ENCODE results near the gene SHC3. TPM values are rescaled to one million over a fixed set of nuclear protein-coding genes. Genes with fewer than 3 reads are reported as not detected.

SHC3 gene
- total RNA-seq, 4 donors from 2014 or later: 0.51 to 3.5 (median 2.5) TPM

DNA sequence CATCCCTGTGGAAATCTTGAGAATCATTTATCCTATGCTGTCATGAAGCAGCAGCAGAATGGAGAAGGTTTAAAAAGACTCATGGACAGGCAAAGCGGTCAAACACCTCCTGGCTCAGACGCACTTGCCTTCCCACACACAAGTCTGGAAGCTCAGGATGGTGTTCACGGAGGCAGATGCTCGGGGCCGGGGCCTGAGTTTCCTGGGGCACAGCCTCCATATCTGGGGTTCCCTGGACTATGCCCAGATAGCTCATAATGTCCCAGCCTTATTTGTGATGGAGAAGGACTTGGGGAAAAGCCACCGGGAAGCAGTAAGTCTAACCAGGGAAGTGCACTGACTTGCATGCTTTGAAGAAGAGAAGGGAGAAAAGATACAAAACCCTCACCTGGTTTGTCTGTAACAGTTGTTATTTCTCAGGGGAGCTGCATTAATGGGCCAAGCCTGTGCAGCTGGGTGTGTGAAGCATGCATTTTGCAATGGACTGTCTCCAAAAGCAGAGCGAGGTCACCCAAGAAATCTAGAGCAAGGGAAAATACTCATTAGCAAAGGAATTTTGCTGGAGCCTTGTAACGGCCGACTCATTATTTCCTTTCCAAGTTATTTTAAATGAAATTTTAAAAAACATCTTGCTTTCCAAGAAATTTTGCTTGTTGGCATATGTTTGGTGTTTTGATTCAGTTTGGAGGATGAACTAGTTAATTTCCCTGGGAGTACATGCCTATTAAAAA is 184.0 kb downstream of the SHC3 start:
- Histone ChIP-seq H3K27me3 (no peaks in the 10 kb centered on the region), H3K9me3 (no peaks in the 10 kb centered on the region), H3K36me3 (no peaks in the 10 kb centered on the region), H3K27ac (peak overlapping the region; percentile 16 to 79), H3K4me3 (no peak overlapping the region), H3K4me1 (peaks cover 0 to 13% of the 10 kb centered on the region in 2 donors)
- TF ChIP-seq, protein P1, sequence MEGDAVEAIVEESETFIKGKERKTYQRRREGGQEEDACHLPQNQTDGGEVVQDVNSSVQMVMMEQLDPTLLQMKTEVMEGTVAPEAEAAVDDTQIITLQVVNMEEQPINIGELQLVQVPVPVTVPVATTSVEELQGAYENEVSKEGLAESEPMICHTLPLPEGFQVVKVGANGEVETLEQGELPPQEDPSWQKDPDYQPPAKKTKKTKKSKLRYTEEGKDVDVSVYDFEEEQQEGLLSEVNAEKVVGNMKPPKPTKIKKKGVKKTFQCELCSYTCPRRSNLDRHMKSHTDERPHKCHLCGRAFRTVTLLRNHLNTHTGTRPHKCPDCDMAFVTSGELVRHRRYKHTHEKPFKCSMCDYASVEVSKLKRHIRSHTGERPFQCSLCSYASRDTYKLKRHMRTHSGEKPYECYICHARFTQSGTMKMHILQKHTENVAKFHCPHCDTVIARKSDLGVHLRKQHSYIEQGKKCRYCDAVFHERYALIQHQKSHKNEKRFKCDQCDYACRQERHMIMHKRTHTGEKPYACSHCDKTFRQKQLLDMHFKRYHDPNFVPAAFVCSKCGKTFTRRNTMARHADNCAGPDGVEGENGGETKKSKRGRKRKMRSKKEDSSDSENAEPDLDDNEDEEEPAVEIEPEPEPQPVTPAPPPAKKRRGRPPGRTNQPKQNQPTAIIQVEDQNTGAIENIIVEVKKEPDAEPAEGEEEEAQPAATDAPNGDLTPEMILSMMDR (IDR thresholded peaks at IDR 0.05): no peak
- TF ChIP-seq POLR2A (IDR thresholded peaks at IDR 0.05): no peak
- intact Hi-C loops (cut with DNase I; ENCODE audit: low total_unique reads): loop anchor here (5.0 kb wide), 1 partner anchor 247 kb away; no protein-coding TSS in a partner anchor
- DNase-seq: no peak

DNA sequence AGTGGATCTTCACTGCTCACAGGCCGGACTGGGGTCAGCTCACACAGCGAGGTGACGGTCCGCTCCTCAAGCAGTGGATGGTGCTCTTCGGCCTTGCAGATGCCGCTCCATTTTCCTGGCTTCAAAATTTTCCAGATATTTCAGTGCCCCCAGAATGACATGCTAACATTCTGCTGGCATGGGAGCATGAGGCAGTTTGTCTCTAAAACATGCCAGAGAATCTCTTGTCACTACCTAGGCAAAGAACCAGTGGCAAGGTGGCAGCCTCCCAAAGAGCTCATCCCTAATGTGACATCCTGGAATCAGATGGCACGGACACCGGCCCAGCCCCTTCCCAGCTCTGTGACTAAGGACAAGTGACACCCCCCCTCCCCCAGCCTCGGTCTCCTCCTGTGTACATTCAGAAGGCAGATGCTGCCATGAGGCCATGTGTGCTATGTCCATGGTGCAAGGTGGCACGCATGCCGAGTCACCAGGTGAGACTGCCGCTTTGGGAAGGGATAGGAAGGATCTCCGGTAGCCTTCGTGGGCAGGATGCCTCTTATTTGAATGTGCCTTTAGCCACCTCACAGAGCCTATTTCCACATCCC is 184.7 kb downstream of the SHC3 start:
- Histone ChIP-seq H3K4me1 (peaks cover 0 to 7% of the 10 kb centered on the region in 2 donors), H3K36me3 (no peaks in the 10 kb centered on the region), H3K27ac (peak overlapping the region; percentile 16 to 79), H3K4me3 (no peak overlapping the region), H3K9me3 (no peaks in the 10 kb centered on the region), H3K27me3 (no peaks in the 10 kb centered on the region)
- TF ChIP-seq, protein P1 (IDR thresholded peaks at IDR 0.05): no peak
- intact Hi-C loops (cut with DNase I; ENCODE audit: low total_unique reads): no loop called here
- DNase-seq: peak in 1 of 2 donors; percentile 24

DNA sequence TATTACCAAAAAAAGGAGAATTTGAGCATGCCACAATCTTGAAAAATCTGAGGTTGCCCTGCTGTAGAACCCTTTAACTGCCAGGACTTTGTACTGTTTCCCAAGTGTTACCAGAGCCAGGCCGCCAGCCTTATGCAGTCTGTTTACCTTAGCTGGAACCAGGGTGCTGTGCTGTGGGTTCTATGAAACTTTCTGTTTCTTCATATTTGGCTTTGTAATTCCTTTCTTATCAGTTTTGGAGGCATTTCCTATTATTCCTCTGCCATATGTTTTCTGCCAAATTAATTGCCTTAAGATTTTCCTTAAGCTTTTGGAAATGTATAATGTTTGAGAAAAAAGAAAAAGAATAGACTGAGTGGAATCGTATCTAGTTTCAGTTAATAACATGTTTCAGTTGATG is 185.3 kb downstream of the SHC3 start:
- TF ChIP-seq, protein P1 (IDR thresholded peaks at IDR 0.05): no peak
- no peak for TF ChIP-seq POLR2A (IDR thresholded peaks at IDR 0.05)
- Histone ChIP-seq H3K36me3 (no peaks in the 10 kb centered on the region), H3K27me3 (no peaks in the 10 kb centered on the region), H3K4me1 (peaks cover 0 to 3% of the 10 kb centered on the region in 2 donors), H3K9me3 (no peaks in the 10 kb centered on the region), H3K27ac (peak overlapping the region in 1 of 2 donors; percentile 79), H3K4me3 (no peak overlapping the region)
- intact Hi-C loops (cut with DNase I; ENCODE audit: low total_unique reads): no loop called here
- peak in 1 of 2 donors; percentile 6 for DNase-seq

DNA sequence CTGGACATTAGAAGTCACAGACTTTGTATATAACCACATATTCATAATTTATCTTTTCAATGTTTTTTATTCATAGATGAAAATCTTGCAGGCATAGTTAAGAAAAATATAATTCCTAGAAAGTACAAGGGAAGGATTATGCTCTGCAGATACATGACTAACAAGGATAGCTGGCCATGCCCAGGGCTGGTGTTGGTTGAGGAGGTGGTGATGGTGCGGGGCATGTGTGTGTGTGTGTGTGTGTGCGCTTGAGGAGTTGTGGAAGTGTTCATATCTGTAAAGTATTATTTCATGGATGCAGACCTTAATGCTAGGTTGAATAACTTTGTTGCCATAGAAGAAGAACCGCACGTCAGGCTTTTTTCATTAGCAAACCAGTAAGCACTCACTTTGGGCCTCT is 186.1 kb downstream of the SHC3 start:
- peak in 1 of 2 donors; percentile 13 for DNase-seq
- no peaks in the 10 kb centered on the region for H3K27me3 ChIP-seq
- peak overlapping the region; percentile 10 to 46 for H3K4me3 ChIP-seq
- no peaks in the 10 kb centered on the region for H3K36me3 ChIP-seq
- peaks cover 0 to 3% of the 10 kb centered on the region in 2 donors for H3K4me1 ChIP-seq
- peak overlapping the region in 1 of 2 donors; percentile 79 for H3K27ac ChIP-seq
- no peak for TF ChIP-seq POLR2A (IDR thresholded peaks at IDR 0.05)
- TF ChIP-seq, protein P1 (IDR thresholded peaks at IDR 0.05): no peak
- no peaks in the 10 kb centered on the region for H3K9me3 ChIP-seq
- intact Hi-C loops (cut with DNase I; ENCODE audit: low total_unique reads): no loop called here
